Vagina (tissue), 2 donors: Measurements from ENCODE around the gene TMEM79. TPM values are rescaled to one million over a fixed set of nuclear protein-coding genes. Genes with fewer than 3 reads are reported as not detected.
A peak's percentile ranks its signal among the peaks of the same experiment; 100 is the strongest.

Experiments
- DNase-seq, 2 donors: peaks; one replicate each; pipeline ENCODE4 v3.0.0-alpha.2; 2017; ENCODE audit errors: extremely low spot score in 2 of 2
- H3K27ac ChIP-seq: fragments of 200-600 bp; sonication (generic); one replicate; pipeline ENCODE4 v1.5.1; 2019
- H3K27me3 ChIP-seq: fragments of 200-600 bp; sonication (generic); one replicate; pipeline ENCODE4 v1.5.1; 2019
- H3K36me3 ChIP-seq, 2 donors: fragments of 200-600 bp; sonication (generic); one replicate each; pipeline ENCODE4 v1.5.1; 2017 to 2019
- H3K4me1 ChIP-seq: fragments of 200-600 bp; sonication (generic); one replicate; pipeline ENCODE4 v1.5.1; 2019
- H3K4me3 ChIP-seq, 2 donors: fragments of 200-600 bp; sonication (generic); 1 replicate in 1 of 2; 2 replicates in 1 of 2; pipeline ENCODE4 v1.5.1; 2016 to 2019
- H3K9me3 ChIP-seq: fragments of 200-600 bp; sonication (generic); one replicate; pipeline ENCODE4 v1.5.1; 2019
- CTCF ChIP-seq, 3 experiments: fragments of 450-650 bp in 2 of 3; fragments of 200-600 bp in 1 of 3; sonication (generic) in 1 of 3; IDR thresholded peaks; one replicate each; pipeline ENCODE4 v1.5.1; 2017 to 2019; ENCODE audit warnings: antibody characterized with exemption in 3 of 3, mild to moderate bottlenecking in 2 of 3, moderate library complexity in 2 of 3
- POLR2A ChIP-seq, 2 donors: fragments of 450-650 bp; IDR thresholded peaks; one replicate each; pipeline ENCODE4 v1.6.1; 2017; ENCODE audit warnings: antibody characterized with exemption in 2 of 2, mild to moderate bottlenecking in 2 of 2, moderate library complexity in 2 of 2
- POLR2AphosphoS5 ChIP-seq, 2 donors: sonication (generic); formaldehyde crosslinking; IDR thresholded peaks; one replicate each; pipeline ENCODE4 v1.9.0; 2017; ENCODE audit warnings: antibody characterized with exemption in 2 of 2, mild to moderate bottlenecking in 2 of 2, low read depth in 1 of 2; ENCODE audit not compliant: insufficient read depth in 1 of 2
- intact Hi-C: fragments of 100-400 bp; cut with DNase I; formaldehyde crosslinking; loops from one replicate; pipeline ENCODE4 v1.15.1; 2023
- total RNA-seq: library from RNA; depleted of rRNA; stranded (reverse); fragments of >200 nt; gene quantifications from one replicate; pipeline ENCODE4 v1.2.3, GENCODE V29; 2016

TMEM79 gene
- total RNA-seq, 1 donor from 2014 or later = 27.3 TPM

GRCh38 chr1:156242738-156243137, 41.4 kb upstream of the TMEM79 start:
- no peak for TF ChIP-seq POLR2AphosphoS5 (IDR thresholded peaks at IDR 0.05; ENCODE audit: insufficient read depth in 1 of 2, low read depth in 1 of 2)
- no peak for TF ChIP-seq POLR2A (IDR thresholded peaks at IDR 0.05)
- TF ChIP-seq CTCF (IDR thresholded peaks at IDR 0.05) = no peak
- no peak overlapping the region for H3K4me3 ChIP-seq
- H3K27me3 ChIP-seq = no peaks in the 10 kb centered on the region
- intact Hi-C loops = no loop called here
- H3K4me1 ChIP-seq = peaks cover 27% of the 10 kb centered on the region
- no peak for DNase-seq
- no peak overlapping the region for H3K27ac ChIP-seq
- H3K36me3 ChIP-seq = peaks cover 0 to 31% of the 10 kb centered on the region in 2 donors
- no peaks in the 10 kb centered on the region for H3K9me3 ChIP-seq

- peaks cover 0 to 18% of the 10 kb centered on the region in 2 donors for H3K36me3 ChIP-seq
- DNase-seq = no peak
- H3K4me1 ChIP-seq = peaks cover 32% of the 10 kb centered on the region
- intact Hi-C loops = no loop called here
- H3K9me3 ChIP-seq = no peaks in the 10 kb centered on the region
- no peak overlapping the region for H3K27ac ChIP-seq
- H3K4me3 ChIP-seq = no peak overlapping the region
- no peaks in the 10 kb centered on the region for H3K27me3 ChIP-seq
- TF ChIP-seq CTCF (IDR thresholded peaks at IDR 0.05) (no peak), POLR2AphosphoS5 (IDR thresholded peaks at IDR 0.05; ENCODE audit: insufficient read depth in 1 of 2, low read depth in 1 of 2) (no peak), POLR2A (IDR thresholded peaks at IDR 0.05) (no peak)
Observed at GRCh38 chr1:156244126-156244525, 40.0 kb upstream of the TMEM79 start.

- no peak overlapping the region for H3K27ac ChIP-seq
- TF ChIP-seq POLR2AphosphoS5 (IDR thresholded peaks at IDR 0.05; ENCODE audit: insufficient read depth in 1 of 2, low read depth in 1 of 2) = no peak
- no peak for TF ChIP-seq CTCF (IDR thresholded peaks at IDR 0.05)
- TF ChIP-seq POLR2A (IDR thresholded peaks at IDR 0.05) = no peak
- no peaks in the 10 kb centered on the region for H3K27me3 ChIP-seq
- peaks cover 32% of the 10 kb centered on the region for H3K4me1 ChIP-seq
- no peaks in the 10 kb centered on the region for H3K9me3 ChIP-seq
- no peak for DNase-seq
- H3K36me3 ChIP-seq = peaks cover 0 to 18% of the 10 kb centered on the region in 2 donors
- intact Hi-C loops = no loop called here
- H3K4me3 ChIP-seq = no peak overlapping the region
Observed at GRCh38 chr1:156244712-156245111, 39.4 kb upstream of the TMEM79 start.

GRCh38 chr1:156245451-156246232, 38.5 kb upstream of the TMEM79 start:
- Histone ChIP-seq H3K4me3 (peak overlapping the region; percentile 26 to 29), H3K27ac (no peak overlapping the region), H3K4me1 (peaks cover 32% of the 10 kb centered on the region), H3K27me3 (no peaks in the 10 kb centered on the region), H3K9me3 (no peaks in the 10 kb centered on the region), H3K36me3 (peaks cover 0 to 18% of the 10 kb centered on the region in 2 donors)
- DNase-seq = no peak
- intact Hi-C loops = no loop called here
- no peak for TF ChIP-seq CTCF (IDR thresholded peaks at IDR 0.05)
- TF ChIP-seq POLR2A (IDR thresholded peaks at IDR 0.05) = no peak
- no peak for TF ChIP-seq POLR2AphosphoS5 (IDR thresholded peaks at IDR 0.05; ENCODE audit: insufficient read depth in 1 of 2, low read depth in 1 of 2)

- TF ChIP-seq POLR2AphosphoS5 (IDR thresholded peaks at IDR 0.05; ENCODE audit: insufficient read depth in 1 of 2, low read depth in 1 of 2) (no peak), POLR2A (IDR thresholded peaks at IDR 0.05) (no peak), CTCF (IDR thresholded peaks at IDR 0.05) (no peak)
Observed at GRCh38 chr1:156246241-156246780, 37.8 kb upstream of the TMEM79 start.

More at GRCh38 chr1:156246241-156246780, 37.8 kb upstream of the TMEM79 start:
- Histone ChIP-seq H3K27me3 (no peaks in the 10 kb centered on the region), H3K36me3 (peaks cover 0 to 23% of the 10 kb centered on the region in 2 donors), H3K9me3 (no peaks in the 10 kb centered on the region), H3K27ac (no peak overlapping the region), H3K4me3 (peak overlapping the region; percentile 26 to 29), H3K4me1 (peaks cover 32% of the 10 kb centered on the region)
- intact Hi-C loops = no loop called here
- DNase-seq = no peak
